RWPE2 (cell line): ENCODE measurements around the gene NACC2.

Source experiments
- ATAC-seq: fragments of 200-7000 bp; cut with Tn5 transposase; 3 replicates; pipeline ENCODE4 v1.9.1; 2021; ENCODE audit warnings: low read depth
- DNase-seq: peaks from one replicate; pipeline ENCODE4 v3.0.0-alpha.2; 2020; ENCODE audit warnings: low spot score
- H3K27ac ChIP-seq: fragments of 450-650 bp; 2 replicates; pipeline ENCODE4 v1.5.1; 2017; ENCODE audit warnings: mild to moderate bottlenecking; ENCODE audit not compliant: poor library complexity, severe bottlenecking
- H3K27me3 ChIP-seq: fragments of 250-450 bp; sonication (Bioruptor Pico); 2 replicates; pipeline ENCODE4 v1.5.1; 2021; ENCODE audit warnings: mild to moderate bottlenecking, moderate library complexity; ENCODE audit not compliant: insufficient read depth, poor library complexity, severe bottlenecking
- H3K36me3 ChIP-seq: fragments of 250-450 bp; sonication (Bioruptor Pico); 2 replicates; pipeline ENCODE4 v1.5.1; 2020; ENCODE audit warnings: low read depth, mild to moderate bottlenecking, moderate library complexity
- H3K4me1 ChIP-seq: fragments of 250-450 bp; sonication (Bioruptor Pico); 2 replicates; pipeline ENCODE4 v1.5.1; 2021; ENCODE audit warnings: mild to moderate bottlenecking, moderate library complexity; ENCODE audit not compliant: insufficient read depth, poor library complexity, severe bottlenecking
- H3K4me3 ChIP-seq: fragments of 250-450 bp; sonication (Bioruptor Pico); 2 replicates; pipeline ENCODE4 v1.5.1; 2021; ENCODE audit warnings: mild to moderate bottlenecking, moderate library complexity; ENCODE audit not compliant: severe bottlenecking
- H3K9me3 ChIP-seq: fragments of 250-450 bp; sonication (Bioruptor Pico); 2 replicates; pipeline ENCODE4 v1.5.1; 2021; ENCODE audit warnings: mild to moderate bottlenecking, moderate library complexity; ENCODE audit not compliant: severe bottlenecking
- TF ChIP-seq, protein P1 (sequence below): fragments of 450-650 bp; IDR thresholded peaks from one replicate; pipeline ENCODE4 v1.5.1; 2017; ENCODE audit warnings: mild to moderate bottlenecking, moderate library complexity; ENCODE audit not compliant: poor library complexity, severe bottlenecking

The NACC2 gene

DNA sequence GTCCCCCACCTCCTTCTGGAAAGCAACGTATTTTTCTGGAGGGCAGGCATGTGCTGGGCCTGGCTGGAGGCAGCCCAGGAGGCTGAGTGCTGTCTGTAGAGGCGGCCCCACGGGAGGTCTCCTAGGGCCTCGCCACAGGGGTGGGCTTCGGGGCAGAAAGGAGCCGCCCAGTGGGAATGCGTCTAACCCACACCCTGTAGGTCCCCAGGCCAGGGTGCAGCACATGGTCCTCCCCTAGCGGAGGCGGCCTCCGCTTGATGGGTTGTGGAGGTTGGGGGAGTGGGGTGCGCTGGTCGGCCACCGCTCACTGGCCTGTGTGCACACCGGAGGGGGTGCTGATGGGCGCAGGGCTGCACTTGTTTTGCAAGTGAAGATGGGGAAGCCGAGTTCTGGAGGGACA is 85.6 kb downstream of the NACC2 start:
- Histone ChIP-seq H3K27me3 (no peaks in the 10 kb centered on the region), H3K27ac (no peak overlapping the region), H3K36me3 (no peaks in the 10 kb centered on the region), H3K4me3 (no peak overlapping the region), H3K9me3 (no peaks in the 10 kb centered on the region), H3K4me1 (peaks cover 4% of the 10 kb centered on the region)
- TF ChIP-seq, protein P1, sequence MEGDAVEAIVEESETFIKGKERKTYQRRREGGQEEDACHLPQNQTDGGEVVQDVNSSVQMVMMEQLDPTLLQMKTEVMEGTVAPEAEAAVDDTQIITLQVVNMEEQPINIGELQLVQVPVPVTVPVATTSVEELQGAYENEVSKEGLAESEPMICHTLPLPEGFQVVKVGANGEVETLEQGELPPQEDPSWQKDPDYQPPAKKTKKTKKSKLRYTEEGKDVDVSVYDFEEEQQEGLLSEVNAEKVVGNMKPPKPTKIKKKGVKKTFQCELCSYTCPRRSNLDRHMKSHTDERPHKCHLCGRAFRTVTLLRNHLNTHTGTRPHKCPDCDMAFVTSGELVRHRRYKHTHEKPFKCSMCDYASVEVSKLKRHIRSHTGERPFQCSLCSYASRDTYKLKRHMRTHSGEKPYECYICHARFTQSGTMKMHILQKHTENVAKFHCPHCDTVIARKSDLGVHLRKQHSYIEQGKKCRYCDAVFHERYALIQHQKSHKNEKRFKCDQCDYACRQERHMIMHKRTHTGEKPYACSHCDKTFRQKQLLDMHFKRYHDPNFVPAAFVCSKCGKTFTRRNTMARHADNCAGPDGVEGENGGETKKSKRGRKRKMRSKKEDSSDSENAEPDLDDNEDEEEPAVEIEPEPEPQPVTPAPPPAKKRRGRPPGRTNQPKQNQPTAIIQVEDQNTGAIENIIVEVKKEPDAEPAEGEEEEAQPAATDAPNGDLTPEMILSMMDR = no peak
- DNase-seq = no peak
- no peak for ATAC-seq

DNA sequence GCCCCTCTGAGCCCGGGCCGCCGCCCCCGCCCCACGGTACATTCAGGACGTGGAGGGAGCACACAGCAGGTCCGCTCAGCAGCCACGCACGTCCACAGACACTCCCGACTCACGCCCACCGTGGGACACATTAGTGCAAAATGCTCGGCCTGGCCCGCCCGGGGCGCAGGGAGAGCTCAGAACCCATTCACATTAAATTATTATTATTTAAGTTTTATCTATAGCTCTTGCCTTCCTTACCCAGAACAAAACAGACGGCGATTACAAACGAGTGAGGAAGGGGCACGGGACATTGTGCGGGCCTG is 86.4 kb downstream of the NACC2 start:
- no peaks in the 10 kb centered on the region for H3K36me3 ChIP-seq
- H3K4me1 ChIP-seq = peaks cover 4% of the 10 kb centered on the region

DNA sequence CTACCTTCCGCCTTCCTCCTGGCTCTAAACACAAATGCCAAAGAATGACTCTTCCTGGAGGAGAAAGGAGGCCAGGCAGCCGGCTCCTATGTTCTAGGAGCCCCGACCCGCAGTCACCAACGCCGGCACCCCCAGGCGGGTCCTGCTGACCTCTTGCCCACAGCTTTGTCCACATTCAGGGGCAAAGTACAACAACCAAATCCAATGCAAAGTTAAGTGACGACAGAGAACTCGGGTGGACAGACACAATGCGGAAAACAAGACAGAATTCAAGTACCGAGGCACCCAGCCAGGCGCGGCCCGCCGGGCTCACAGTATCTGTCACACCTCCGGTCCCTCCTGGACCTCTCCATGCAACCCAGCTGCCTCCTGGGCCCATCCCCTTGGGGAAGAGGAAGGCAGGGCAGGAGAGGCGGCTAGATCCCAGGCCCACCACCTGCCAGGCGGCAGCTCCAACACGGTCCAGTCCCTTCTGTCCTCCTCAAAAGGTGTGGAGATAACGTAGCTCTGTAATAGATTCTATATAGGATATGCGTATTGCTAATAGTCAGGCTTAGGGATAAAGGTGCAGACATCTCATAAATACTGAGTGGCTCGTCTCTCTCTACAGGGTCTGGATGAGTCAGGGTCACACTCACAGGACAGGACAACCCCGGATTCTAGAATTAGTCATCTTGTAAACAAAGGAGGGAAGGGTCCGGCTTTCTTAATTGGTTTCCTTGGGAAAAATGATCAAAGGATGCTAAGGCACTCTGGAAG is 87.0 kb downstream of the NACC2 start:
- peak; percentile 58 for ATAC-seq
- TF ChIP-seq, protein P1 = no peak
- Histone ChIP-seq H3K9me3 (no peaks in the 10 kb centered on the region), H3K4me1 (peaks cover 4% of the 10 kb centered on the region), H3K27ac (no peak overlapping the region), H3K36me3 (no peaks in the 10 kb centered on the region), H3K27me3 (no peaks in the 10 kb centered on the region), H3K4me3 (no peak overlapping the region)
- DNase-seq = no peak

More for the DNA sequence above, 86.4 kb downstream of the NACC2 start:
- H3K27me3 ChIP-seq = no peaks in the 10 kb centered on the region
- DNase-seq (no peak), ATAC-seq (no peak)
- H3K27ac ChIP-seq = no peak overlapping the region
- no peaks in the 10 kb centered on the region for H3K9me3 ChIP-seq
- no peak overlapping the region for H3K4me3 ChIP-seq
- TF ChIP-seq, protein P1 = no peak

DNA sequence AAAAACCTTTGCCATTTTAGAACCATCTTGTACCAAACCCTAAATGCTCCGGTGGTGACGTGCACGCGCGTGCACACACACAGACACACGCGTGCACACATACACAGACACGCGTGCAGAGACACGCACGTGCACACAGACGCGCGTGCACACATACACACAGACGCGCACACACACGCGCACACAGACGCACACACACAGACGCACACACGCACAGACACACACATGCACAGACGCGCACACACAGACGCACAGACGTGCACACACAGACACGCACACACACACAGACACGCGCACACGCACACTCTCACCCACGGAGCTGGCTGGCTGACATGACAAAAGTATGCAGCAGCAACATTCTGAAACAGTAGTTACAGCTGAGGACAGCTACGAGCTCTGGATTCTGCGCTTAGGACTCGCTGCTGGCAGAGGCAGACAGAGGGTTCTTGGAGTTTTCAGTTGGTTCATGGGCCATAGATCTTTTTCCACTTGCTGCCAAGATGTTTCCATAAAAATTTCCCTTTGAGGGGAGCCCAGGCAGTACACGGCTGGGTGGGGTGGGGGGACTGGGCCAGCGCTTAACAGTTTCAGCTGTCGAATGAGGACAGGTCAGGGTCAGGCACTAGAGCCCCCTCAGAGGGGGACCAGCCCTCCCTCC is 87.7 kb downstream of the NACC2 start:
- Histone ChIP-seq H3K27me3 (no peaks in the 10 kb centered on the region), H3K36me3 (no peaks in the 10 kb centered on the region), H3K27ac (no peak overlapping the region), H3K4me3 (no peak overlapping the region), H3K4me1 (peaks cover 4% of the 10 kb centered on the region), H3K9me3 (no peaks in the 10 kb centered on the region)
- DNase-seq = no peak
- ATAC-seq = no peak
- TF ChIP-seq, protein P1 = no peak

DNA sequence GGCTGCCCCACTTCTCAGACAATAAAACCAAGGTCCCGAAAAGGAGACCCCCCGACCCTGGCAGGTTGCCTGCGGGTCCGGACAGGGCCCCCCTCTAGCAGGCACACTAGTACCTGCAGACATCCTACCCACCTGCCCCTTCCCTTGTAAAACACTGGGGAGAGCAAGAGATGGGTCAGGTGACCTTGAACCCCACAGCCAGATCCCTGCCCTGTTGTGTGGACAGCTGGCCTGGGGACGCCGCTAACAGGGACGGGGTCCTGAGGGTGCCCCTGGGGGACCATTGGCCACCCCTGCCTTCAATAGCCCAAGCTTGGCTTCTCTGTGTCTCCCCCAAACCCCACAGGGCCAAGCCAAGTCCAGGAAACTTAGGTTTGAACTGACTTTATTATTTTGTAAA is 88.9 kb downstream of the NACC2 start:
- no peaks in the 10 kb centered on the region for H3K27me3 ChIP-seq
- peaks cover 4% of the 10 kb centered on the region for H3K4me1 ChIP-seq
- H3K9me3 ChIP-seq = no peaks in the 10 kb centered on the region
- H3K27ac ChIP-seq = no peak overlapping the region
- H3K4me3 ChIP-seq = no peak overlapping the region
- TF ChIP-seq, protein P1 = no peak
- no peak for ATAC-seq
- H3K36me3 ChIP-seq = no peaks in the 10 kb centered on the region
- no peak for DNase-seq
